NB4 (cell line): ENCODE data around the gene CYTH3.

Experiments used
- DNase-seq: peaks from one replicate; pipeline ENCODE4 v3.0.0; 2010; ENCODE audit warnings: low read depth
- H3K4me3 ChIP-seq: one replicate; pipeline ENCODE4 v1.5.1; 2011; ENCODE audit warnings: mild to moderate bottlenecking, low read depth, low read length, moderate library complexity
- MYC ChIP-seq: IDR thresholded peaks from 2 replicates; pipeline ENCODE4 v1.6.1; 2011; ENCODE audit warnings: low read depth, low read length
- POLR2A ChIP-seq: IDR thresholded peaks from 2 replicates; pipeline ENCODE4 v1.6.1; 2011; ENCODE audit warnings: mild to moderate bottlenecking; ENCODE audit not compliant: insufficient read length; ENCODE audit errors: extremely low read depth
- TF ChIP-seq, protein P1 (sequence below): IDR thresholded peaks from 2 replicates; pipeline ENCODE4 v1.6.1; 2011; ENCODE audit warnings: low read depth, low read length
- TF ChIP-seq, protein P2 (sequence below): IDR thresholded peaks from one replicate; pipeline ENCODE4 v1.5.1; 2012; ENCODE audit warnings: low read depth, low read length

Gene CYTH3

DNA sequence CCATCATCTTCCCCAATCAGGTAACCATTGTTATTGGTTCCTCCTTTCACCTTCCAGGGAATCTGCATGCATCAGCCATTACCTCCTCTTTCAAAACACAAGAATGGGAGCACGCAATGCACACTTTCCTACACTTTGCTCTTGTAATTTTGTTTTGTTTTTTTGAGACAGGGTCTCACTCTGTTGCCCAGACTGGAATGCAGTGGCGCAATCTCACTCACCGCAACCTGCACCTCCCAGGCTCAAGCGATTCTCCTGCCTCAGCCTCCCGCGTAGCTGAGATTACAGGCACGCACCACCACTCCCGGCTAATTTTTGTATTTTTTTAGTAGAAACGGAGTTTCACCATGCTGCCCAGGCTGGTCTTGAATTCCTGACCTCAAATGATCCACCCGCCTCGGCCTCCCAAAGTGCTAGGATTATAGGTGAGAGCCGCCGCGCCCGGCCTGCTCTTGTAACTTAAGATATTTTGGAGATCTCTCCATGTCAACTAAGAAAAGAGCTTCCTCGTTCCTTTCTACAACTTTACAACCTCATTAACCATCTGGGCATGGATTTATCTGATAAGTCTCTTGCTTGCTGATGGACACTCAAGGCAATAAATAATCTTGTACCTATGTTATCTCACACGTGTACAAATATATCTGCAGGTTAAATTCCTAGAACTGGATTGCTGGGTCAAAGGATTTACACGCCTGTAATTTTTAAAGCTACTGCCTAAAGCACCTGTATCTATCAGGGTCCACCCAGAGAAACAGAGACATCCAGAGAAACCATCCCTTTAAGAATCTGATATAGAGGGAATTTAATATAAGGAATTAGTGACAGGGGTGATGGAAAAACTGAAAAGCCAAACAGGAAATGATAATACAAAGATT is 4.2 kb downstream of the CYTH3 start:
- no peak overlapping the region for H3K4me3 ChIP-seq
- DNase-seq: no peak
- no peak for TF ChIP-seq POLR2A
- TF ChIP-seq, protein P1, sequence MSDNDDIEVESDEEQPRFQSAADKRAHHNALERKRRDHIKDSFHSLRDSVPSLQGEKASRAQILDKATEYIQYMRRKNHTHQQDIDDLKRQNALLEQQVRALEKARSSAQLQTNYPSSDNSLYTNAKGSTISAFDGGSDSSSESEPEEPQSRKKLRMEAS: no peak
- no peak for TF ChIP-seq MYC
- TF ChIP-seq, protein P2, sequence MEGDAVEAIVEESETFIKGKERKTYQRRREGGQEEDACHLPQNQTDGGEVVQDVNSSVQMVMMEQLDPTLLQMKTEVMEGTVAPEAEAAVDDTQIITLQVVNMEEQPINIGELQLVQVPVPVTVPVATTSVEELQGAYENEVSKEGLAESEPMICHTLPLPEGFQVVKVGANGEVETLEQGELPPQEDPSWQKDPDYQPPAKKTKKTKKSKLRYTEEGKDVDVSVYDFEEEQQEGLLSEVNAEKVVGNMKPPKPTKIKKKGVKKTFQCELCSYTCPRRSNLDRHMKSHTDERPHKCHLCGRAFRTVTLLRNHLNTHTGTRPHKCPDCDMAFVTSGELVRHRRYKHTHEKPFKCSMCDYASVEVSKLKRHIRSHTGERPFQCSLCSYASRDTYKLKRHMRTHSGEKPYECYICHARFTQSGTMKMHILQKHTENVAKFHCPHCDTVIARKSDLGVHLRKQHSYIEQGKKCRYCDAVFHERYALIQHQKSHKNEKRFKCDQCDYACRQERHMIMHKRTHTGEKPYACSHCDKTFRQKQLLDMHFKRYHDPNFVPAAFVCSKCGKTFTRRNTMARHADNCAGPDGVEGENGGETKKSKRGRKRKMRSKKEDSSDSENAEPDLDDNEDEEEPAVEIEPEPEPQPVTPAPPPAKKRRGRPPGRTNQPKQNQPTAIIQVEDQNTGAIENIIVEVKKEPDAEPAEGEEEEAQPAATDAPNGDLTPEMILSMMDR: no peak

GRCh38 chr7:6266699-6267098 is 5.7 kb downstream of the CYTH3 start:
- DNase-seq: no peak
- no peak overlapping the region for H3K4me3 ChIP-seq
- TF ChIP-seq, protein P2: no peak
- TF ChIP-seq MYC: no peak

DNA sequence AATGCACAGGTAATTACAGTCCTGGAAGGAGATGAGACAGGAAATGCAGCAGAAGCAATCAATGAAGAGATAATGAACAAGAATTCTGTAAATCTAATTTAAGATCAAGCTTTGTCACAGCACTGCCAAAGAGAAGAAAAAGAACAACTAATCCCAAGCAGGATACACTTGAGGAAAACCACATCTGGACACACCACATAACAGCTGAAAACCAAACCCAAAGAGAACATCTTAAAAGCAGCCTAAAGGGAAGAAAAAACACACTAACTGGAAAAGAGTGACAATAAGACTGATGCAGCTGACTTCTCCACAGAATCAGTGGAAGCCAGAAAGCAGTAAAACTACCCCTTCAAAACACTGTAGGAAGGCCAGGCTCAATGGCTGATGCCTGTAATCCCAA is 10.2 kb downstream of the CYTH3 start:
- DNase-seq: no peak
- TF ChIP-seq, protein P1: no peak
- no peak for TF ChIP-seq MYC
- no peak overlapping the region for H3K4me3 ChIP-seq

DNA sequence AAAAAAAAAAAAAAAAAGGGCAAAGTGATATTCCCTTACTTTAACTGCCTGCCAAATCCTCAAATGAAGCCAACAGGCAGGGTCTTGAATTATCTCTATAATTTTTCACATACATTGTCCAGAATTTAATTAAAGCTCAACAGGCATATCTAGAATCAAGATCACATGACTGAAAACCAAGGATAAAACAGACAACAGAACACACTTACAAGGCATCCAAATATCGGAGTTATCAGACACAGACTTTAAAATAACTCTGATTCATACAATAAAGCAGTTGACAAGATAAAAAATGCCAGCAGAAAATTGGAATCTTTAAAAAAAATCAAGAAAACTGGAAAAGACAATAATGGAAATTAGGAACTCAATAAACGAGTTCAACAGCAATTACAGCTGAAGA is 10.7 kb downstream of the CYTH3 start:
- DNase-seq: no peak
- no peak overlapping the region for H3K4me3 ChIP-seq
- TF ChIP-seq, protein P1: no peak
- TF ChIP-seq, protein P2: no peak
- TF ChIP-seq POLR2A (no peak), MYC (no peak)

DNA sequence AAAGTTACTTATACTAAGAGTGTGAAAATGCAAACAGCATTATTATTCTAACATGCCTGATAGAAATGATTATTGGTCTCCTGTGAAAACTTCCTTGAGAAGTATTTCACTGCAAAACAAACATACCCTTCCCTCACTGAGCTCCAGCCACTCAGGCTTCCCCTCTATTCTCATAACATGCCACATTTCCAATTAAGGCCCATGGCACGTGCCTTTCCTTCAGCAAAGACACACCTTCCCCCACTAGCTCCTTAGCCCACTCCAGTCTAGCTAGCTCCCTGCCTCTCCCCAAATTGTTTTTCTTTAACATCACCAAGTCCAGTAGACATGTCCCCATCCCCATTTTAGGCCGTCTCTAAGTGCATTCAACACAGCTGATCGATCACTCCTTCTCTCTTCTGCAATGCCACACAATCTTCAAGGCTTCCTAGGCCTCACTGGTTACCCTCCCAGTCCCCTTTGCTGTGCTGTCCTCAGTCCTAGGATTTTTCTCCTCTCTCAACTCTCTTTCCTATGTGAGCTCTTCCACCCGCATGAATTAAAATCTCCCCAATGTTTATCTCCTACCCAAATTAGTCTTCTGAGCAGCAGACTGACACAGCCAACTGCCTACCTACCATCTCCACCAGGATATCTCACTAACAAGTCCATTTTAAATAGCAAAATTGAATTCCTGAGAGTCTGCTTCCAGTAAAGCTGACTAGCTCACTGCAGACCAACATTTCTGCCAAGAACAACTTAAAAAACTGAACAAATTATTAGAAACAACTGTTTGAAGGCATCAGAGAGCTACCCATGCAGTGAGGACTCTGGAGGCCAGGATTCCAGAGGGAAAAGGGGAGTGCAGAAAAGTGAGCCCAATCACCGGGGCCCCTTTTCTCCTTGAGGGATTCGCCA is 11.9 kb downstream of the CYTH3 start:
- DNase-seq: no peak
- TF ChIP-seq MYC (no peak), POLR2A (no peak)
- TF ChIP-seq, protein P1: no peak
- TF ChIP-seq, protein P2: no peak
- H3K4me3 ChIP-seq: no peak overlapping the region

DNA sequence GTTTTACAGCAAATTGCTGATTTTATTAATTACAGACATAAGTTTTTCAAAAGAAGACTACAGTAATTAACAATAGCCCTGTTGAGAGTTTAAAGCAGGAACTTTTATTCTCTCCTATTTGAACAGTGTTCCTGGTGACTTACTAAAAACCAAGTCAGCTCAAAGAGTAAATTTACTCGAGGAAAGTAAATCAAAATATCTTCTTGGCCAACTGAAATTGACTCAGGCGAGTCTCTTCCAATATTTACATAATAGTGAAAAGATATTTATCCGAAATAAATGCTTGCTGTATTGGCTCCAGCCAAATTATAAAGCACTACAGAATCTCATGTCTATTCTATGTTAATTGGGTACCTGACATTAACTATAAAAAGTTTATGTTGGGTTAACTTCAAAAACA is 13.2 kb downstream of the CYTH3 start:
- DNase-seq: no peak
- H3K4me3 ChIP-seq: no peak overlapping the region

More for the DNA sequence above, 13.2 kb downstream of the CYTH3 start:
- TF ChIP-seq, protein P2: no peak
- TF ChIP-seq POLR2A (no peak), MYC (no peak)
- TF ChIP-seq, protein P1: no peak
